Measurements from ENCODE around the gene UST.
A peak's percentile ranks its signal among the peaks of the same experiment; 100 is the strongest.

The UST gene

GRCh38 chr6:149065658-149066556 is 319.1 kb downstream of the UST start:
- DNase-seq, result peak in 2 of 5 experiments; percentile 65 to 88

- DNase-seq, result no peak
Observed at GRCh38 chr6:149071997-149072396, 325.2 kb downstream of the UST start.

GRCh38 chr6:149074832-149075258 is 328.0 kb downstream of the UST start:
- DNase-seq, result no peak

GRCh38 chr6:149075616-149076354 is 329.0 kb downstream of the UST start:
- DNase-seq, result peak in 1 of 5 experiments; percentile 83

- no peak for DNase-seq
Observed at GRCh38 chr6:149076355-149076734, 329.5 kb downstream of the UST start.

- peak in 1 of 5 experiments; percentile 88 for DNase-seq
Observed at GRCh38 chr6:149077208-149077607, 330.4 kb downstream of the UST start.

- DNase-seq, result no peak
Observed at GRCh38 chr6:149078211-149078782, 331.5 kb downstream of the UST start.

GRCh38 chr6:149079456-149079855 is 332.6 kb downstream of the UST start:
- no peak for DNase-seq

- no peak for DNase-seq
Observed at GRCh38 chr6:149079911-149080491, 333.2 kb downstream of the UST start.

- DNase-seq, result no peak
Observed at GRCh38 chr6:149080511-149080910, 333.7 kb downstream of the UST start.

GRCh38 chr6:149081281-149081680 is 334.5 kb downstream of the UST start:
- no peak for DNase-seq

- DNase-seq, result peak; percentile 49 to 91 (median 72)
Observed at GRCh38 chr6:149082320-149082719, 335.5 kb downstream of the UST start.

- DNase-seq, result peak in 1 of 5 experiments; percentile 32
Observed at GRCh38 chr6:149084026-149084425, 337.2 kb downstream of the UST start.

- peak in 1 of 5 experiments; percentile 85 for DNase-seq
Observed at GRCh38 chr6:149084808-149085556, 338.2 kb downstream of the UST start.

- no peak for DNase-seq
Observed at GRCh38 chr6:149085557-149085938, 338.7 kb downstream of the UST start.

GRCh38 chr6:149086363-149086762 is 339.5 kb downstream of the UST start:
- no peak for DNase-seq

GRCh38 chr6:149087898-149088297 is 341.1 kb downstream of the UST start:
- no peak for DNase-seq

- no peak for DNase-seq
Observed at GRCh38 chr6:149088361-149088760, 341.5 kb downstream of the UST start.

GRCh38 chr6:149089510-149089909 is 342.7 kb downstream of the UST start:
- no peak for DNase-seq

- no peak for DNase-seq
Observed at GRCh38 chr6:149090937-149091336, 344.1 kb downstream of the UST start.

- DNase-seq, result no peak
Observed at GRCh38 chr6:149093643-149094042, 346.8 kb downstream of the UST start.

- DNase-seq, result peak in 1 of 5 experiments; percentile 61
Observed at GRCh38 chr6:149094156-149094555, 347.3 kb downstream of the UST start.

Measured in T-helper 2 cell (primary cell).